IMR-90 (cell line): Measurements from ENCODE around the gene C6orf15. TPM values are rescaled to one million over a fixed set of nuclear protein-coding genes. Genes with fewer than 3 reads are reported as not detected.

Experiments used
- ATAC-seq: fragments of 200-7000 bp; cut with Tn5 transposase; 2 replicates; pipeline ENCODE4 v1.9.1; 2020; ENCODE audit warnings: low read depth, mild to moderate bottlenecking, moderate library complexity
- BruUV-seq: library from RNA; stranded (reverse); fragments of 400-500 nt; replicated peaks from 2 replicates; lab custom pipeline; 2021; lab: Mats Ljungman, UMichigan
- CTCF ChIA-PET: fragments of 300-600 bp; formaldehyde crosslinking; extraction: SDS; loops from one replicate; lab custom pipeline; 2021; ENCODE audit warnings: antibody characterized with exemption; lab: Yijun Ruan, JAX
- POLR2A ChIA-PET: fragments of 300-600 bp; sonication (Branson Sonifier 250); formaldehyde crosslinking; loops from one replicate; lab custom pipeline; 2022; ENCODE audit warnings: antibody characterized with exemption; ENCODE audit not compliant: unreplicated experiment; lab: Charles Lee
- DNase-seq: peaks from one replicate; pipeline ENCODE4 v3.0.0; 2013
- H2AFZ ChIP-seq: replicated peaks from 2 replicates; pipeline ENCODE3; 2013; ENCODE audit warnings: low read length, mild to moderate bottlenecking; ENCODE audit not compliant: poor library complexity
- H2AK5ac ChIP-seq: 2 replicates; pipeline ENCODE4 v1.6.1; 2013; ENCODE audit warnings: low read depth, low read length, inconsistent platforms
- H2AK9ac ChIP-seq: replicated peaks from 2 replicates; pipeline ENCODE3; 2013; ENCODE audit warnings: mild to moderate bottlenecking, low read depth, low read length, moderate library complexity; ENCODE audit not compliant: poor library complexity
- H2BK120ac ChIP-seq: 2 replicates; pipeline ENCODE4 v1.6.1; 2013; ENCODE audit warnings: low read depth, low read length, inconsistent platforms
- H2BK15ac ChIP-seq: 3 replicates; pipeline ENCODE4 v1.6.1; 2013; ENCODE audit warnings: low read depth, low read length, inconsistent platforms
- H2BK20ac ChIP-seq: 2 replicates; pipeline ENCODE4 v1.6.1; 2013; ENCODE audit warnings: low read depth, mild to moderate bottlenecking, inconsistent platforms, low read length, moderate library complexity
- H2BK5ac ChIP-seq: 2 replicates; pipeline ENCODE4 v1.6.1; 2013; ENCODE audit warnings: mild to moderate bottlenecking, low read depth, low read length, inconsistent platforms; ENCODE audit not compliant: poor library complexity, severe bottlenecking
- H3K14ac ChIP-seq: replicated peaks from 2 replicates; pipeline ENCODE4 v1.6.1; 2013; ENCODE audit warnings: low read depth, low read length, inconsistent platforms
- H3K18ac ChIP-seq: 2 replicates; pipeline ENCODE4 v1.6.1; 2013; ENCODE audit warnings: low read depth, low read length, control low read depth
- H3K23ac ChIP-seq: 2 replicates; pipeline ENCODE4 v1.6.1; 2013; ENCODE audit warnings: low read depth, low read length, inconsistent platforms
- H3K27ac ChIP-seq: 2 replicates; pipeline ENCODE4 v1.5.1; 2013; ENCODE audit warnings: mild to moderate bottlenecking, control low read depth, low read length; ENCODE audit not compliant: insufficient read depth
- H3K27me3 ChIP-seq: 2 replicates; pipeline ENCODE4 v1.6.1; 2013; ENCODE audit warnings: low read length; ENCODE audit not compliant: control insufficient read depth, insufficient read depth
- H3K36me3 ChIP-seq: 2 replicates; pipeline ENCODE4 v1.6.1; 2013; ENCODE audit warnings: low read length, mixed read lengths; ENCODE audit not compliant: control insufficient read depth, insufficient read depth
- H3K4ac ChIP-seq: 2 replicates; pipeline ENCODE4 v1.6.1; 2013; ENCODE audit warnings: low read depth, low read length, inconsistent platforms
- H3K4me1 ChIP-seq: 2 replicates; pipeline ENCODE4 v1.6.1; 2013; ENCODE audit warnings: low read length, mixed read lengths; ENCODE audit not compliant: control insufficient read depth, insufficient read depth
- H3K4me2 ChIP-seq: 2 replicates; pipeline ENCODE4 v1.6.1; 2013; ENCODE audit warnings: low read depth, mild to moderate bottlenecking, control low read depth, low read length, moderate library complexity
- H3K4me3 ChIP-seq: 2 replicates; pipeline ENCODE4 v1.5.1; 2013; ENCODE audit warnings: low read depth, mild to moderate bottlenecking, control low read depth, low read length, moderate library complexity; ENCODE audit not compliant: insufficient read depth
- H3K56ac ChIP-seq: 2 replicates; pipeline ENCODE4 v1.6.1; 2013; ENCODE audit warnings: low read length, inconsistent platforms; ENCODE audit not compliant: insufficient read depth; ENCODE audit errors: extremely low read depth
- H3K79me1 ChIP-seq, 2 experiments: 2 replicates each; pipeline ENCODE4 v1.6.1; 2013; ENCODE audit warnings: low read length in 2 of 2, inconsistent platforms in 1 of 2, low read depth in 1 of 2
- H3K9ac ChIP-seq: 2 replicates; pipeline ENCODE4 v1.6.1; 2013; ENCODE audit warnings: low read depth, low read length, control low read depth
- H3K9me1 ChIP-seq: 2 replicates; pipeline ENCODE4 v1.6.1; 2013; ENCODE audit warnings: low read length, inconsistent platforms; ENCODE audit not compliant: insufficient read depth
- H3K9me3 ChIP-seq: 2 replicates; pipeline ENCODE4 v1.6.1; 2013; ENCODE audit warnings: low read length; ENCODE audit not compliant: control insufficient read depth, insufficient read depth
- H4K20me1 ChIP-seq: 2 replicates; pipeline ENCODE4 v1.6.1; 2013; ENCODE audit warnings: low read length, inconsistent platforms; ENCODE audit not compliant: insufficient read depth
- H4K5ac ChIP-seq: 2 replicates; pipeline ENCODE4 v1.6.1; 2013; ENCODE audit warnings: mild to moderate bottlenecking, low read depth, low read length, control low read depth
- H4K8ac ChIP-seq, 2 experiments: 2 replicates each; pipeline ENCODE4 v1.6.1; 2013; ENCODE audit warnings: low read depth in 2 of 2, low read length in 2 of 2, control low read depth in 1 of 2, inconsistent platforms in 1 of 2
- H4K91ac ChIP-seq: 2 replicates; pipeline ENCODE4 v1.6.1; 2013; ENCODE audit warnings: low read depth, low read length, inconsistent platforms; ENCODE audit not compliant: insufficient read depth
- CEBPB ChIP-seq: IDR thresholded peaks from 2 replicates; pipeline ENCODE4 v1.6.1; 2012; ENCODE audit warnings: low read depth, low read length, improper control_type of control experiment
- CHD1 ChIP-seq: IDR thresholded peaks from 2 replicates; pipeline ENCODE4 v1.6.1; 2012; ENCODE audit warnings: low read depth, low read length, improper control_type of control experiment
- FOS ChIP-seq: fragments of 150-350 bp; IDR thresholded peaks from 2 replicates; pipeline ENCODE4 v1.6.1; 2016; ENCODE audit warnings: low read depth, low read length
- MAFK ChIP-seq: IDR thresholded peaks from 2 replicates; pipeline ENCODE4 v1.6.1; 2012; ENCODE audit warnings: low read depth, low read length, improper control_type of control experiment
- MAZ ChIP-seq: IDR thresholded peaks from 2 replicates; pipeline ENCODE4 v1.6.1; 2012; ENCODE audit warnings: low read depth, mild to moderate bottlenecking, low read length, improper control_type of control experiment, moderate library complexity, borderline replicate concordance
- MXI1 ChIP-seq: IDR thresholded peaks from 2 replicates; pipeline ENCODE4 v1.6.1; 2012; ENCODE audit warnings: low read depth, mild to moderate bottlenecking, low read length, moderate library complexity, borderline replicate concordance
- NFE2L2 ChIP-seq: fragments of 150-350 bp; IDR thresholded peaks from 2 replicates; pipeline ENCODE4 v1.6.1; 2016; ENCODE audit warnings: low read depth, mild to moderate bottlenecking, low read length
- POLR2A ChIP-seq: IDR thresholded peaks from 2 replicates; pipeline ENCODE4 v1.6.1; 2012; ENCODE audit warnings: mild to moderate bottlenecking, low read depth, low read length
- RCOR1 ChIP-seq: IDR thresholded peaks from 2 replicates; pipeline ENCODE4 v1.6.1; 2012; ENCODE audit warnings: mild to moderate bottlenecking, low read length, improper control_type of control experiment; ENCODE audit not compliant: insufficient replicate concordance
- RFX5 ChIP-seq: IDR thresholded peaks from 2 replicates; pipeline ENCODE4 v1.8.0; 2012; ENCODE audit warnings: low read depth, mild to moderate bottlenecking, low read length, moderate library complexity
- WGBS, 2 experiments: methylation state at CpG; one replicate each; pipeline versions ENCODE4 v1.1.5 to v1.1.7; 2013; ENCODE audit warnings: missing lambda C conversion rate in 2 of 2; ENCODE audit not compliant: insufficient read length in 1 of 2; ENCODE audit errors: extremely low coverage in 2 of 2; 5-methylcytosine and 5-hydroxymethylcytosine counted together
- dilution Hi-C: fragments of 300-500 bp; cut with HindIII; formaldehyde crosslinking; loops from one replicate; pipeline ENCODE4 v1.14.3; 2018; ENCODE audit warnings: low sequenced_read_pairs; ENCODE audit not compliant: unreplicated experiment
- in situ Hi-C: fragments of 300-500 bp; cut with MboI; formaldehyde crosslinking; loops from 3 replicates; pipeline ENCODE4 v1.14.3; 2019; ENCODE audit warnings: low sequenced_read_pairs, inconsistent platforms, mixed read lengths
- intact Hi-C: fragments of 100-400 bp; cut with micrococcal nuclease; formaldehyde crosslinking; loops from 2 replicates; pipeline ENCODE4 v1.10.0; 2022
- polyA plus RNA-seq, 3 experiments: library from polyadenylated mRNA; depleted of rRNA; stranded (reverse); fragments of >200 nt; gene quantifications; 2 replicates each; pipeline ENCODE4 v1.2.3, GENCODE V29; 2012; ENCODE audit warnings: low replicate concordance in 1 of 3
- total RNA-seq: library from RNA; depleted of rRNA; stranded (reverse); fragments of >200 nt; gene quantifications from 2 replicates; pipeline ENCODE4 v1.2.3, GENCODE V29; 2012
- TF ChIP-seq, protein P1 (sequence below): fragments of 150-350 bp; IDR thresholded peaks from 2 replicates; pipeline ENCODE4 v1.6.1; 2017; ENCODE audit warnings: mild to moderate bottlenecking, antibody characterized with exemption, low read length, low read depth
- TF ChIP-seq, protein P2 (sequence below): fragments of 150-350 bp; IDR thresholded peaks from 2 replicates; pipeline ENCODE4 v1.6.1; 2016; ENCODE audit warnings: low read depth, mild to moderate bottlenecking, low read length, moderate library complexity, borderline replicate concordance
- TF ChIP-seq, protein P3 (sequence below): conservative IDR thresholded peaks from 2 replicates; pipeline ENCODE4 v1.5.1; 2012; ENCODE audit warnings: mild to moderate bottlenecking, low read depth, low read length, improper control_type of control experiment

Gene C6orf15
- total and polyA plus RNA-seq, 2 of the 4 experiments (the other 2 are of a cell fraction) = not detected

DNA sequence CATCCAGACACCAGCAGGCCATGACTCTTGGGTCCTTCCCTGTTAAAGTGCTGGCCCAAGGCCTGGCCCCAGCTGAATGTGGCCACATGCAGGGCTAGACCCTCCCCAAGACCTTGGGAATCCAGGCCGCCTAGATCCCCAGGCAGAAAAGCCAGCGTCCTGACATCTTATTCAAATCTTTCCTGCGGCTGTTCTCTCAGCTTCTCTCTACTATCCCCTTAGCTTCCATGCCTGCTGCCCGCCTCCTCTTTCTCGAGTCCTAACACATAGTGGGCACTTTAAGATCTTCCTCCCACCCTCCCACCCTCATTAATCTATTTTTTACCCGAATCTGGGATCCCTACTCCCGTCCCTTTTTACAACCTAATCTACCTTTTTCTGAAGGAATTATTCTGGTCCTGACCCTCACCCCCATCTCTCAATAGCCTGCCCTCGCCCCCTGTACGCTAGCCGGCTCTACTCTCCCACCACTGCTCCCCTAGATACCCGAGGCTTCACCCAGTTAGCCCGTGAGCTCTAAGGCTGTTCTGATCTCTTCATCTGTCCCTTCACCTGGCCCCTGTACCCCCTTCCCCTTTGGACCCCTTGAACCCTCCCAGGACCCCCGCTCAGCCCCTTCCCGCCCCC is 45.3 kb upstream of the C6orf15 start, which contains the start of gene CCHCR1:
TSS of gene CCHCR1 (minus strand) at position 290 of the 627 bp plus-strand sequence. CDS start at position 88, 202 bp downstream.
- DNase-seq = no peak

More for the DNA sequence above, 45.3 kb upstream of the C6orf15 start, which contains the start of gene CCHCR1:
- Histone ChIP-seq H3K9me1 (peaks cover 19% of the 10 kb centered on the region), H4K20me1 (no peaks in the 10 kb centered on the region; the same call in 1 of the 2 replicates), H3K79me1 (peaks cover 14 to 52% of the 10 kb centered on the region in 2 experiments), H3K27me3 (no peaks in the 10 kb centered on the region), H3K18ac (peak within 1 kb of the TSS; percentile 13), H3K23ac (peak within 1 kb of the TSS; percentile 88), H3K4me1 (peaks cover 10% of the 10 kb centered on the region), H2BK15ac (no peak within 1 kb of the TSS; the same call in 2 of the 3 replicates), H3K4ac (peak within 1 kb of the TSS; percentile 76), H2BK20ac (no peak within 1 kb of the TSS), H3K9ac (peak within 1 kb of the TSS; percentile 68), H4K5ac (peak within 1 kb of the TSS; percentile 40), H4K8ac (peak within 1 kb of the TSS; percentile 87 to 88), H3K36me3 (peaks cover 7% of the 10 kb centered on the region; the same call in 1 of the 2 replicates), H3K9me3 (no peaks in the 10 kb centered on the region), H2BK120ac (no peak within 1 kb of the TSS), H3K56ac (peak within 1 kb of the TSS; percentile 70), H2BK5ac (peak within 1 kb of the TSS; percentile 43), H3K4me3 (peak within 1 kb of the TSS; percentile 69), H4K91ac (peak within 1 kb of the TSS; percentile 44; the same call in 1 of the 2 replicates), H3K27ac (peak within 1 kb of the TSS; percentile 86), H2AFZ (peak within 1 kb of the TSS; percentile 97), H2AK5ac (peak within 1 kb of the TSS; percentile 86), H2AK9ac (peak within 1 kb of the TSS; percentile 73), H3K4me2 (peak within 1 kb of the TSS; percentile 77), H3K14ac (peak within 1 kb of the TSS; percentile 79)
- ATAC-seq = peak; percentile 31
- TF ChIP-seq CEBPB (no peak), NFE2L2 (no peak), MXI1 (no peak), MAZ (no peak), RCOR1 (no peak), MAFK (no peak), FOS (no peak), POLR2A (no peak), RFX5 (no peak), CHD1 (no peak)
- TF ChIP-seq, protein P1, sequence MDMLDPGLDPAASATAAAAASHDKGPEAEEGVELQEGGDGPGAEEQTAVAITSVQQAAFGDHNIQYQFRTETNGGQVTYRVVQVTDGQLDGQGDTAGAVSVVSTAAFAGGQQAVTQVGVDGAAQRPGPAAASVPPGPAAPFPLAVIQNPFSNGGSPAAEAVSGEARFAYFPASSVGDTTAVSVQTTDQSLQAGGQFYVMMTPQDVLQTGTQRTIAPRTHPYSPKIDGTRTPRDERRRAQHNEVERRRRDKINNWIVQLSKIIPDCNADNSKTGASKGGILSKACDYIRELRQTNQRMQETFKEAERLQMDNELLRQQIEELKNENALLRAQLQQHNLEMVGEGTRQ = no peak
- TF ChIP-seq, protein P2, sequence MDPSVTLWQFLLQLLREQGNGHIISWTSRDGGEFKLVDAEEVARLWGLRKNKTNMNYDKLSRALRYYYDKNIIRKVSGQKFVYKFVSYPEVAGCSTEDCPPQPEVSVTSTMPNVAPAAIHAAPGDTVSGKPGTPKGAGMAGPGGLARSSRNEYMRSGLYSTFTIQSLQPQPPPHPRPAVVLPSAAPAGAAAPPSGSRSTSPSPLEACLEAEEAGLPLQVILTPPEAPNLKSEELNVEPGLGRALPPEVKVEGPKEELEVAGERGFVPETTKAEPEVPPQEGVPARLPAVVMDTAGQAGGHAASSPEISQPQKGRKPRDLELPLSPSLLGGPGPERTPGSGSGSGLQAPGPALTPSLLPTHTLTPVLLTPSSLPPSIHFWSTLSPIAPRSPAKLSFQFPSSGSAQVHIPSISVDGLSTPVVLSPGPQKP = no peak
- TF ChIP-seq, protein P3, sequence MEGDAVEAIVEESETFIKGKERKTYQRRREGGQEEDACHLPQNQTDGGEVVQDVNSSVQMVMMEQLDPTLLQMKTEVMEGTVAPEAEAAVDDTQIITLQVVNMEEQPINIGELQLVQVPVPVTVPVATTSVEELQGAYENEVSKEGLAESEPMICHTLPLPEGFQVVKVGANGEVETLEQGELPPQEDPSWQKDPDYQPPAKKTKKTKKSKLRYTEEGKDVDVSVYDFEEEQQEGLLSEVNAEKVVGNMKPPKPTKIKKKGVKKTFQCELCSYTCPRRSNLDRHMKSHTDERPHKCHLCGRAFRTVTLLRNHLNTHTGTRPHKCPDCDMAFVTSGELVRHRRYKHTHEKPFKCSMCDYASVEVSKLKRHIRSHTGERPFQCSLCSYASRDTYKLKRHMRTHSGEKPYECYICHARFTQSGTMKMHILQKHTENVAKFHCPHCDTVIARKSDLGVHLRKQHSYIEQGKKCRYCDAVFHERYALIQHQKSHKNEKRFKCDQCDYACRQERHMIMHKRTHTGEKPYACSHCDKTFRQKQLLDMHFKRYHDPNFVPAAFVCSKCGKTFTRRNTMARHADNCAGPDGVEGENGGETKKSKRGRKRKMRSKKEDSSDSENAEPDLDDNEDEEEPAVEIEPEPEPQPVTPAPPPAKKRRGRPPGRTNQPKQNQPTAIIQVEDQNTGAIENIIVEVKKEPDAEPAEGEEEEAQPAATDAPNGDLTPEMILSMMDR = no peak
- BruUV-seq = no TSS peak
- dilution Hi-C loops (no loop called here), in situ Hi-C loops (no loop called here), intact Hi-C loops (no loop called here)
- POLR2A ChIA-PET = no interaction called here
- WGBS, 2 experiments = 0% methylated on average over 3 of the region's 14 CpGs; no CpG with 5 or more reads in 1 of the 2 experiments
- CTCF ChIA-PET = no interaction called here
